ENCODE measurements around the gene EFEMP2. TPM values are rescaled to one million over a fixed set of nuclear protein-coding genes. Genes with fewer than 3 reads are reported as not detected.

EFEMP2 gene
- total RNA-seq, 1 donor from 2014 or later: 38.0 TPM

DNA sequence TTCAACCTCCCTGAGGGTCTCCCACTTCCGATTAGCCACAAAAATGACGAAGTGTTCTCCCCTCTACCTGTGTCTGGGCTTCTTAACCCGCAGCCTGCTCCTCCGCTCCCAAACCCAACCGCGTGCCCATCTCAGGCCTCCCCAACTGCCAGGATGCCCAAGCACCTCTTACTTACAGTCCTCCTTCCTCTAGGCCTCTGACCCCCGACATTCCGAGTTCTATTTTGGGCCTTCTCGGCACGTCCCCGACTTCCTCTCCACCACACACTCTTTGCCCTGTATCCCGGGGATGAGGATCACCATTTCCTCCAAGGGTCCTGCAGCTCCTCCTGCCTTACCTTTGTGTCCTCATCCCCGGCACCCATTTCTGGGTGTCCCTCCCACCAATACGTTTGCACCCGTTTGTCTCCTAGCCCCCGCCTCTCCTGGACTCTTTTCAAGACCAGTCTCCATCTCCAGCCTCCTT is 12.8 kb downstream of the EFEMP2 start:
- Mint-ChIP-seq H3K9me3 (no peaks in the 10 kb centered on the region), H3K27ac (ENCODE audit: unreplicated experiment) (peak overlapping the region; percentile 98), H3K27me3 (ENCODE audit: low read depth) (peaks cover 12% of the 10 kb centered on the region), H3K4me3 (peak overlapping the region; percentile 95), H3K4me1 (peaks cover 50% of the 10 kb centered on the region), H3K36me3 (ENCODE audit: low read depth) (peaks cover 18% of the 10 kb centered on the region)
- TF ChIP-seq, protein P1, sequence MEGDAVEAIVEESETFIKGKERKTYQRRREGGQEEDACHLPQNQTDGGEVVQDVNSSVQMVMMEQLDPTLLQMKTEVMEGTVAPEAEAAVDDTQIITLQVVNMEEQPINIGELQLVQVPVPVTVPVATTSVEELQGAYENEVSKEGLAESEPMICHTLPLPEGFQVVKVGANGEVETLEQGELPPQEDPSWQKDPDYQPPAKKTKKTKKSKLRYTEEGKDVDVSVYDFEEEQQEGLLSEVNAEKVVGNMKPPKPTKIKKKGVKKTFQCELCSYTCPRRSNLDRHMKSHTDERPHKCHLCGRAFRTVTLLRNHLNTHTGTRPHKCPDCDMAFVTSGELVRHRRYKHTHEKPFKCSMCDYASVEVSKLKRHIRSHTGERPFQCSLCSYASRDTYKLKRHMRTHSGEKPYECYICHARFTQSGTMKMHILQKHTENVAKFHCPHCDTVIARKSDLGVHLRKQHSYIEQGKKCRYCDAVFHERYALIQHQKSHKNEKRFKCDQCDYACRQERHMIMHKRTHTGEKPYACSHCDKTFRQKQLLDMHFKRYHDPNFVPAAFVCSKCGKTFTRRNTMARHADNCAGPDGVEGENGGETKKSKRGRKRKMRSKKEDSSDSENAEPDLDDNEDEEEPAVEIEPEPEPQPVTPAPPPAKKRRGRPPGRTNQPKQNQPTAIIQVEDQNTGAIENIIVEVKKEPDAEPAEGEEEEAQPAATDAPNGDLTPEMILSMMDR (conservative IDR thresholded peaks at IDR 0.05): no peak
- no peak for DNase-seq (ENCODE audit: low read depth, low spot score)

DNA sequence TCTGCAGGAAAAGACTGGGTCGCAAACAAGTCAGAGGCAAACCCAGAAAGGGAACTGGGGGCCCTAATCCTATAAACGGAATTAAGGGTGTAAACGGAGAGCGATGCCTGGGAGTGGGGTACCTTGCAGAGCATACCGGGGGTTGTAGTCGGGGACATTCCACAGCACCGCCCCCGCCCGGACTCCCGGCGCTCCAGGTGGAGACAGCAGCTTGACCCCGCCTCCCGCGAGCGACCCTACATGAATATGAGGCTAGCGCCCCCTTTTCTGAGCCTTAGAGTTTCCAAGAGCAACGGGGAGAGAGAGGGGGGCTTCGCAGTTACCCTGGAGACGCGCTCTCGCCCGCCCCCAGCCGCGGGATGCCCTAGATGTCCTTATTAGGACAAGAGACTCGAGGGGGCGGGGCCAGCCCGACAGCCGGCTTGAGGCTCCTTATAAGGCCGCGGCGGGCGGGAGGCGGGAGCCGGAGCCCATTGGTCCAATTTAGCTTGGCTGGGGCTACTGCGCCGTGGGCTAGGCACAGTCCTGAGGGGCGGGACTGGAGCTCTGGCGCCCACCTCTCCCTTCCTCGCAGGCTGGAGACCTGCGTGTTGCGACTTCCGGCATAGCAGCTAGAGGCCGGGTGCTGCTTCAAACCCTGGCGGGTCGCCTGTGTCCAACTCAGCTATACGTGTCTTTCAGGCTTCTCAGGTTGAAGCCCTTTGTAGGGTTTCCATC is 13.3 kb downstream of the EFEMP2 start:
- TF ChIP-seq, protein P1 (conservative IDR thresholded peaks at IDR 0.05): peak; percentile 34
- peak; percentile 96 for DNase-seq (ENCODE audit: low read depth, low spot score)
- Mint-ChIP-seq H3K9me3 (no peaks in the 10 kb centered on the region), H3K36me3 (ENCODE audit: low read depth) (peaks cover 24% of the 10 kb centered on the region), H3K4me3 (peak overlapping the region; percentile 95), H3K27me3 (ENCODE audit: low read depth) (peaks cover 17% of the 10 kb centered on the region), H3K4me1 (peaks cover 56% of the 10 kb centered on the region), H3K27ac (ENCODE audit: unreplicated experiment) (peak overlapping the region; percentile 99)

DNA sequence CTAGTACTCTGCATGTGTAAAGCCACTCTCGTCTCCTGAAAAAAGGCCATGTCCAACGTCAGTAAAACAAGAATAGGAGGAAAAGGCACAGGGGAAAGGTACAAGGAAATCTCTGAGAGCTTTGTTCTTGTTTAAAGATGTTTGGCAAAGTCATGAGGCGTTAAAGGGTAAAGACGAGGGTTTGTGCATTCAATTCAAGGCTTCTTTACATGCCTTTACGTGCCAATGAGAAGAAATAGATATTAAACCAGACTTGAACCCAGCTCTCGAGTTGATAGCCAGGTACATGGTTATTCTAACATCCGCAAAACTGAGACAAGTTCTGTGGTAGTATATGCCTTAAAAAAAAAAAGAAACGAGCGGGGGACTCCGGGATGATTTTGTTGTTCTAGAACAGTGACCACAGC is 13.9 kb downstream of the EFEMP2 start:
- peaks cover 20% of the 10 kb centered on the region for H3K27me3 Mint-ChIP-seq (ENCODE audit: low read depth)
- peaks cover 30% of the 10 kb centered on the region for H3K36me3 Mint-ChIP-seq (ENCODE audit: low read depth)
- TF ChIP-seq, protein P1 (conservative IDR thresholded peaks at IDR 0.05): no peak
- DNase-seq (ENCODE audit: low read depth, low spot score): no peak
- H3K9me3 Mint-ChIP-seq: no peaks in the 10 kb centered on the region
- peak overlapping the region; percentile 95 for H3K4me3 Mint-ChIP-seq
- H3K27ac Mint-ChIP-seq (ENCODE audit: unreplicated experiment): peak overlapping the region; percentile 99
- H3K4me1 Mint-ChIP-seq: peaks cover 59% of the 10 kb centered on the region

DNA sequence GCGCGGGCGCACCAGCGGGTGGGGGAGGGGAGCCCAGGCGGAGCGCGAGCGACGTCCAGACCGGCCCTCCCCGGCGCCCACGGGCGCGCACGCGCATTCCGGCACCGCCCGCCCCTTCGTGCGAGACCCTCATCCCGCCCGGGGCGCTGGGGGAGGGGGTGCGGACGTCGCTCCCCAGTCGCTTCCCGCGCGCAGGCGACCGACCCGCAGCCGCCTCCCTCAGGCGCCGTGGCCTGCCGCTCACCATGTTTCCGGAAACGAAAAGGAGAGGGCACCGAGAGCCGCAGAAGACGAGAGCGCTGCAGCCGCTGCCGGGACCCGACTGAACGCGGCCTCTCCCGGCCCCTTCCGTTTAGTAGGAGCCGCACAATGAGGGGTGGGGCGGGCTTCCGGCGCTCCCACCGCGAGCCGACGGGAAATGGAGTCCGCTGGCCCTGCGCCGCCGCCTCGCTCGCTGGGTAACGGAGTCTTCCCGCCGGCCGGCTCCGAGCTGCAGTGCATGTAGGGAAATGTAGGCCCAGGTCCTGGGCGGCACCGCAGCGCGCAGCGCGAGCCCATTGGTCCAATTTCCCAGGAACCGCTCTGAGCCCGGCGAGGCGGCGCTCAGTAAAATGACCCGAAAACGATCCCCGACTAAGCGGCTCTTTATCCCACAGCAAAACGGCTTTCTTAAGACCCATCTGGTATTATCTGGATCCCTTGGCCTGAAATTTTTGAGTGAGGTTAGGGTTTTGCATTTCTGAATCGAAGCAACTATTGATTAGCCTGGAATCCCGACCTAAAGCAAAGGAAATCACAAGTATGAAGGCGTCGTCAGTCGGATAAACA is 14.5 kb downstream of the EFEMP2 start, which contains the start of gene CFL1:
Gene CFL1 (minus strand): TSS at position 328 of the 828 bp plus-strand sequence. CDS start 81 bp downstream, at position 247.
- H3K36me3 Mint-ChIP-seq (ENCODE audit: low read depth): peaks cover 36% of the 10 kb centered on the region
- H3K27me3 Mint-ChIP-seq (ENCODE audit: low read depth): peaks cover 26% of the 10 kb centered on the region
- peak; percentile 96 for DNase-seq (ENCODE audit: low read depth, low spot score)
- H3K4me1 Mint-ChIP-seq: peaks cover 60% of the 10 kb centered on the region
- H3K27ac Mint-ChIP-seq (ENCODE audit: unreplicated experiment): peak within 1 kb of the TSS; percentile 99
- peak within 1 kb of the TSS; percentile 95 for H3K4me3 Mint-ChIP-seq
- no peaks in the 10 kb centered on the region for H3K9me3 Mint-ChIP-seq
- TF ChIP-seq, protein P1 (conservative IDR thresholded peaks at IDR 0.05): no peak

DNA sequence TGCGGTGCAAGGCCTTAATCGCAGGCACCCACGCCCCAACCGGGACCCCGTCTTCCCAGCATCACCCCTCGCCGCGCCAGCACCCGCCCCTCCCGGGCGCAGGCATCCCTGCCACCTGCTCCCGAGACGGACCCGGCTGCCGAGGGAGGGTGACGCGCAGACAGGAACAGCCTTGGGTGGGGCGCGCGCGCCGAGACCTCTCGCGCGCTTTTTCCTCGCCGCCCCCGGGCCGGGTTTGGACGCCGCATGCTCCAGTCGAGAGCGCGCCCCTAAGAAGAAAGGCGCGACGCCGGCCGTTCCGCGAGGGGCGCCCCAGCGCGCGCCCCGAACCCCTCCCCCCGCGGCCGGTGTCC is 15.1 kb downstream of the EFEMP2 start:
- peak; percentile 40 for DNase-seq (ENCODE audit: low read depth, low spot score)
- H3K4me3 Mint-ChIP-seq: peak overlapping the region; percentile 94
- H3K36me3 Mint-ChIP-seq (ENCODE audit: low read depth): peaks cover 36% of the 10 kb centered on the region
- no peak overlapping the region for H3K27ac Mint-ChIP-seq (ENCODE audit: unreplicated experiment)
- peaks cover 56% of the 10 kb centered on the region for H3K4me1 Mint-ChIP-seq
- H3K27me3 Mint-ChIP-seq (ENCODE audit: low read depth): peaks cover 27% of the 10 kb centered on the region
- TF ChIP-seq, protein P1 (conservative IDR thresholded peaks at IDR 0.05): peak; percentile 23
- H3K9me3 Mint-ChIP-seq: no peaks in the 10 kb centered on the region
